Colon (tissue), 2 donors: ENCODE data around the gene GRIK4.

Experiments used
- FAIRE-seq: peaks from 2 replicates; lab custom pipeline; 2012; peaks lifted over from hg19 to GRCh38; lab: Jason Lieb, UNC
- donor health status: control.
- donor health status: control.

The GRIK4 gene

GRCh38 chr11:120707663-120708062, 196.1 kb downstream of the GRIK4 start:
- FAIRE-seq, result no peak

GRCh38 chr11:120708511-120709183, 197.1 kb downstream of the GRIK4 start:
- no peak for FAIRE-seq

GRCh38 chr11:120709808-120710207, 198.3 kb downstream of the GRIK4 start:
- FAIRE-seq, result no peak

GRCh38 chr11:120710354-120711131, 199.0 kb downstream of the GRIK4 start:
- FAIRE-seq, result no peak

GRCh38 chr11:120712014-120712413, 200.5 kb downstream of the GRIK4 start:
- FAIRE-seq, result no peak

- no peak for FAIRE-seq
Observed at GRCh38 chr11:120712881-120713280, 201.3 kb downstream of the GRIK4 start.

GRCh38 chr11:120713296-120713695, 201.7 kb downstream of the GRIK4 start:
- FAIRE-seq, result no peak

GRCh38 chr11:120714438-120714837, 202.9 kb downstream of the GRIK4 start:
- no peak for FAIRE-seq

GRCh38 chr11:120715239-120715638, 203.7 kb downstream of the GRIK4 start:
- FAIRE-seq, result no peak

- FAIRE-seq, result no peak
Observed at GRCh38 chr11:120717042-120717441, 205.5 kb downstream of the GRIK4 start.

- no peak for FAIRE-seq
Observed at GRCh38 chr11:120717623-120718022, 206.1 kb downstream of the GRIK4 start.

GRCh38 chr11:120718171-120718570, 206.6 kb downstream of the GRIK4 start:
- no peak for FAIRE-seq

GRCh38 chr11:120719348-120719747, 207.8 kb downstream of the GRIK4 start:
- no peak for FAIRE-seq

- FAIRE-seq, result no peak
Observed at GRCh38 chr11:120720760-120721159, 209.2 kb downstream of the GRIK4 start.

- FAIRE-seq, result no peak
Observed at GRCh38 chr11:120722524-120722923, 211.0 kb downstream of the GRIK4 start.

GRCh38 chr11:120723751-120724150, 212.2 kb downstream of the GRIK4 start:
- FAIRE-seq, result no peak

- no peak for FAIRE-seq
Observed at GRCh38 chr11:120727752-120728151, 216.2 kb downstream of the GRIK4 start.

- FAIRE-seq, result no peak
Observed at GRCh38 chr11:120735035-120735434, 223.5 kb downstream of the GRIK4 start.

- FAIRE-seq, result no peak
Observed at GRCh38 chr11:120738516-120739046, 227.0 kb downstream of the GRIK4 start.

- no peak for FAIRE-seq
Observed at GRCh38 chr11:120739780-120740179, 228.2 kb downstream of the GRIK4 start.

GRCh38 chr11:120740380-120740779, 228.8 kb downstream of the GRIK4 start:
- FAIRE-seq, result no peak

GRCh38 chr11:120744016-120744994, 232.8 kb downstream of the GRIK4 start:
- FAIRE-seq, result no peak
